ENCODE measurements around the gene CD44. TPM values are rescaled to one million over a fixed set of nuclear protein-coding genes. Genes with fewer than 3 reads are reported as not detected.

The CD44 gene
- total RNA-seq, 5 donors from 2014 or later (not counting 1 experiment from before 2014, with no cell fraction given): 732 to 1,108 (median 781) TPM

- ATAC-seq (replicated peaks in 1 of 4): no peak
- H3K27ac ChIP-seq (ENCODE audit: low read length): no peak overlapping the region
- H3K4me3 Mint-ChIP-seq: no peak overlapping the region
- H3K4me1 ChIP-seq (ENCODE audit: control insufficient read depth in 1 of 2, extremely low read depth in 1 of 2, insufficient read depth in 2 of 2, low read length in 2 of 2): no peaks in the 10 kb centered on the region
- ChIA-PET POLR2A (no interaction called here), CTCF (no interaction called here)
- 90% methylated on average over 3 of the region's 5 CpGs for WGBS (ENCODE audit: insufficient coverage)
- no peaks in the 10 kb centered on the region for H3K27me3 ChIP-seq (replicated peaks in 1 of 2; ENCODE audit: control insufficient read depth in 2 of 2, extremely low read depth in 1 of 2, insufficient read depth in 2 of 2, low read length in 1 of 2)
- no peak overlapping the region for H3K4me3 ChIP-seq (ENCODE audit: control insufficient read depth in 1 of 2, extremely low read depth in 1 of 2, low read length in 1 of 2)
- no peaks in the 10 kb centered on the region for H3K9me3 ChIP-seq
- H3K27me3 Mint-ChIP-seq: no peaks in the 10 kb centered on the region
- H3K36me3 Mint-ChIP-seq: peaks cover 2% of the 10 kb centered on the region
- H3K36me3 ChIP-seq (ENCODE audit: control insufficient read depth in 2 of 2, extremely low read depth in 1 of 2, insufficient read depth in 1 of 2, low read length in 1 of 2): no peaks in the 10 kb centered on the region
- H3K9me3 Mint-ChIP-seq: peaks cover 0 to 4% (median 0%) of the 10 kb centered on the region in 3 donors
- H3K4me1 Mint-ChIP-seq: peaks cover 18 to 37% (median 28%) of the 10 kb centered on the region in 3 donors
- DNase-seq: no peak
- no peak overlapping the region for H3K27ac Mint-ChIP-seq
These were observed 40.1 kb upstream of the CD44 start for GRCh38 chr11:35098855-35099254.

- ChIA-PET POLR2A (no interaction called here), CTCF (interaction anchor here in 1 of 2 donors (0.7 kb wide), 1 partner anchor 278 kb away, joined by 5 read pairs; no protein-coding TSS in a partner anchor)
- no peak for DNase-seq
- Mint-ChIP-seq H3K27me3 (no peaks in the 10 kb centered on the region), H3K4me1 (peaks cover 18 to 37% (median 31%) of the 10 kb centered on the region in 3 donors), H3K9me3 (peaks cover 0 to 4% (median 0%) of the 10 kb centered on the region in 3 donors), H3K36me3 (peaks cover 2% of the 10 kb centered on the region), H3K27ac (no peak overlapping the region), H3K4me3 (no peak overlapping the region)
- Histone ChIP-seq H3K9me3 (no peaks in the 10 kb centered on the region), H3K27me3 (replicated peaks in 1 of 2; ENCODE audit: control insufficient read depth in 2 of 2, extremely low read depth in 1 of 2, insufficient read depth in 2 of 2, low read length in 1 of 2) (no peaks in the 10 kb centered on the region), H3K4me1 (ENCODE audit: control insufficient read depth in 1 of 2, extremely low read depth in 1 of 2, insufficient read depth in 2 of 2, low read length in 2 of 2) (no peaks in the 10 kb centered on the region), H3K27ac (ENCODE audit: low read length) (no peak overlapping the region), H3K4me3 (ENCODE audit: control insufficient read depth in 1 of 2, extremely low read depth in 1 of 2, low read length in 1 of 2) (no peak overlapping the region), H3K36me3 (ENCODE audit: control insufficient read depth in 2 of 2, extremely low read depth in 1 of 2, insufficient read depth in 1 of 2, low read length in 1 of 2) (no peaks in the 10 kb centered on the region)
- WGBS (ENCODE audit: insufficient coverage): 100% methylated on average over 3 of the region's 6 CpGs
- no peak for ATAC-seq (replicated peaks in 1 of 4)
These were observed 39.5 kb upstream of the CD44 start for GRCh38 chr11:35099278-35100012.

GRCh38 chr11:35100013-35100383 lies 39.0 kb upstream of the CD44 start:
- H3K4me1 ChIP-seq (ENCODE audit: control insufficient read depth in 1 of 2, extremely low read depth in 1 of 2, insufficient read depth in 2 of 2, low read length in 2 of 2): no peaks in the 10 kb centered on the region
- POLR2A ChIA-PET: interaction anchor here (0.6 kb wide), 5 partner anchors 10 to 145 kb away, joined by 4 to 8 read pairs (median 5); no protein-coding TSS in a partner anchor
- CTCF ChIA-PET: interaction anchor here (0.5 to 0.7 kb wide), 2 partner anchors 37 to 278 kb away, joined by 3 to 5 read pairs; no protein-coding TSS in a partner anchor
- 100% methylated on average over 1 of the region's 6 CpGs for WGBS (ENCODE audit: insufficient coverage)
- H3K36me3 ChIP-seq (ENCODE audit: control insufficient read depth in 2 of 2, extremely low read depth in 1 of 2, insufficient read depth in 1 of 2, low read length in 1 of 2): no peaks in the 10 kb centered on the region
- H3K27me3 Mint-ChIP-seq: no peaks in the 10 kb centered on the region
- no peak overlapping the region for H3K4me3 ChIP-seq (ENCODE audit: control insufficient read depth in 1 of 2, extremely low read depth in 1 of 2, low read length in 1 of 2)
- no peak overlapping the region for H3K27ac Mint-ChIP-seq
- peaks cover 0 to 4% (median 0%) of the 10 kb centered on the region in 3 donors for H3K9me3 Mint-ChIP-seq
- no peak overlapping the region for H3K4me3 Mint-ChIP-seq
- no peaks in the 10 kb centered on the region for H3K9me3 ChIP-seq
- H3K4me1 Mint-ChIP-seq: peaks cover 18 to 34% (median 29%) of the 10 kb centered on the region in 3 donors
- no peak overlapping the region for H3K27ac ChIP-seq (ENCODE audit: low read length)
- no peak for ATAC-seq (replicated peaks in 1 of 4)
- no peak for DNase-seq
- H3K36me3 Mint-ChIP-seq: peaks cover 2% of the 10 kb centered on the region
- H3K27me3 ChIP-seq (replicated peaks in 1 of 2; ENCODE audit: control insufficient read depth in 2 of 2, extremely low read depth in 1 of 2, insufficient read depth in 2 of 2, low read length in 1 of 2): no peaks in the 10 kb centered on the region

DNA sequence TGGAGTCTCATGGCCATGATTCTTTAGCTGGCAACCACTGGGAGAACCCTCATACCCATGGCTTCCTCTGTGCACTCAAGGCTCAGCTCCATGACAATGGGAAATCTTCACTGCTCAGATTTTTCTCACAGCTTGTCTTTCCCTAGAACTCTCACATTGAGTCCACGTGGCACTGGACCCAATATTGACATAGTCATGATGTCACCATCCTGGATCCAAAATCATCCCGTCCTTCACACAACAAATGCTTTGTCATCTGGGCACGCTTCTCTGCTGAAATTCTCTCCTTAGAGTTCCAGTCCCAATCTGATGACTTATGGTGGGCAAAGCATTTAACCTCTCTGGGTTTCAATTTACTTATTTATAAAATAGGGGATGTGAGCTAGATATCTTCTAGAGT lies 37.7 kb upstream of the CD44 start:
- CTCF ChIA-PET: no interaction called here
- no peak overlapping the region for H3K27ac Mint-ChIP-seq
- H3K4me3 ChIP-seq (ENCODE audit: control insufficient read depth in 1 of 2, extremely low read depth in 1 of 2, low read length in 1 of 2): no peak overlapping the region
- H3K4me1 Mint-ChIP-seq: peaks cover 20 to 35% (median 32%) of the 10 kb centered on the region in 3 donors
- H3K36me3 ChIP-seq (ENCODE audit: control insufficient read depth in 2 of 2, extremely low read depth in 1 of 2, insufficient read depth in 1 of 2, low read length in 1 of 2): no peaks in the 10 kb centered on the region
- no peaks in the 10 kb centered on the region for H3K9me3 ChIP-seq
- H3K36me3 Mint-ChIP-seq: no peaks in the 10 kb centered on the region
- H3K9me3 Mint-ChIP-seq: peaks cover 0 to 4% (median 0%) of the 10 kb centered on the region in 3 donors
- DNase-seq (no peak), ATAC-seq (replicated peaks in 1 of 4) (no peak)
- H3K4me1 ChIP-seq (ENCODE audit: control insufficient read depth in 1 of 2, extremely low read depth in 1 of 2, insufficient read depth in 2 of 2, low read length in 2 of 2): peaks cover 8 to 11% of the 10 kb centered on the region in 2 experiments
- 75% methylated on average over 1 of the region's 3 CpGs for WGBS (ENCODE audit: insufficient coverage)
- H3K27me3 ChIP-seq (replicated peaks in 1 of 2; ENCODE audit: control insufficient read depth in 2 of 2, extremely low read depth in 1 of 2, insufficient read depth in 2 of 2, low read length in 1 of 2): no peaks in the 10 kb centered on the region
- H3K27me3 Mint-ChIP-seq: no peaks in the 10 kb centered on the region
- H3K4me3 Mint-ChIP-seq: no peak overlapping the region
- no peak overlapping the region for H3K27ac ChIP-seq (ENCODE audit: low read length)
- POLR2A ChIA-PET: no interaction called here

- Mint-ChIP-seq H3K36me3 (no peaks in the 10 kb centered on the region), H3K9me3 (peaks cover 0 to under 1% (median 0%) of the 10 kb centered on the region in 3 donors), H3K4me1 (peaks cover 25 to 40% (median 37%) of the 10 kb centered on the region in 3 donors), H3K27me3 (no peaks in the 10 kb centered on the region), H3K27ac (peak overlapping the region in 1 of 2 donors; percentile 0), H3K4me3 (no peak overlapping the region)
- no peak for DNase-seq
- H3K4me3 ChIP-seq (ENCODE audit: control insufficient read depth in 1 of 2, extremely low read depth in 1 of 2, low read length in 1 of 2): no peak overlapping the region
- no peaks in the 10 kb centered on the region for H3K36me3 ChIP-seq (ENCODE audit: control insufficient read depth in 2 of 2, extremely low read depth in 1 of 2, insufficient read depth in 1 of 2, low read length in 1 of 2)
- ATAC-seq (replicated peaks in 1 of 4): no peak
- WGBS (ENCODE audit: insufficient coverage): 87% methylated on average over 2 of the region's 2 CpGs
- H3K4me1 ChIP-seq (ENCODE audit: control insufficient read depth in 1 of 2, extremely low read depth in 1 of 2, insufficient read depth in 2 of 2, low read length in 2 of 2): peaks cover 18 to 20% of the 10 kb centered on the region in 2 experiments
- no peaks in the 10 kb centered on the region for H3K9me3 ChIP-seq
- H3K27me3 ChIP-seq (replicated peaks in 1 of 2; ENCODE audit: control insufficient read depth in 2 of 2, extremely low read depth in 1 of 2, insufficient read depth in 2 of 2, low read length in 1 of 2): no peaks in the 10 kb centered on the region
- POLR2A ChIA-PET: no interaction called here
- CTCF ChIA-PET: interaction anchor here in 1 of 2 donors (0.6 kb wide), 1 partner anchor 265 kb away, joined by 3 read pairs; no protein-coding TSS in a partner anchor
- no peak overlapping the region for H3K27ac ChIP-seq (ENCODE audit: low read length)
These were observed 36.7 kb upstream of the CD44 start for GRCh38 chr11:35102267-35102666.

- Histone ChIP-seq H3K27ac (ENCODE audit: low read length) (no peak overlapping the region), H3K4me1 (ENCODE audit: control insufficient read depth in 1 of 2, extremely low read depth in 1 of 2, insufficient read depth in 2 of 2, low read length in 2 of 2) (peaks cover 21 to 24% of the 10 kb centered on the region in 2 experiments), H3K9me3 (no peaks in the 10 kb centered on the region), H3K36me3 (ENCODE audit: control insufficient read depth in 2 of 2, extremely low read depth in 1 of 2, insufficient read depth in 1 of 2, low read length in 1 of 2) (no peaks in the 10 kb centered on the region), H3K27me3 (replicated peaks in 1 of 2; ENCODE audit: control insufficient read depth in 2 of 2, extremely low read depth in 1 of 2, insufficient read depth in 2 of 2, low read length in 1 of 2) (no peaks in the 10 kb centered on the region), H3K4me3 (ENCODE audit: control insufficient read depth in 1 of 2, extremely low read depth in 1 of 2, low read length in 1 of 2) (no peak overlapping the region)
- Mint-ChIP-seq H3K9me3 (no peaks in the 10 kb centered on the region), H3K4me3 (no peak overlapping the region), H3K27me3 (no peaks in the 10 kb centered on the region), H3K36me3 (no peaks in the 10 kb centered on the region), H3K27ac (no peak overlapping the region), H3K4me1 (peaks cover 36 to 49% (median 44%) of the 10 kb centered on the region in 3 donors)
- POLR2A ChIA-PET: interaction anchor here (0.6 to 0.7 kb wide), 2 partner anchors 184 to 226 kb away, joined by 3 read pairs; no protein-coding TSS in a partner anchor
- DNase-seq (no peak), ATAC-seq (replicated peaks in 1 of 4) (no peak)
- CTCF ChIA-PET: no interaction called here
- 92% methylated on average over 2 of the region's 6 CpGs for WGBS (ENCODE audit: insufficient coverage)
These were observed 35.4 kb upstream of the CD44 start for GRCh38 chr11:35103366-35104208.

Data from T-cell (primary cell).